Esophagus squamous epithelium (tissue), 4 donors: Measurements from ENCODE around the gene EDEM1.
"Not testable (repeated sequence)": the region's sequence is repeated elsewhere in the genome, so short reads cannot be mapped to it uniquely, and the experiment has no call there.

ENCODE experiments used
- CTCF ChIP-seq, 6 experiments: fragments of 450-650 bp in 4 of 6; fragments of 200-600 bp in 2 of 6; sonication (generic) in 2 of 6; IDR thresholded peaks; one replicate each; pipeline ENCODE4 v1.5.1; 2016 to 2019; ENCODE audit warnings: antibody characterized with exemption in 6 of 6, mild to moderate bottlenecking in 4 of 6, moderate library complexity in 4 of 6
- POLR2A ChIP-seq, 4 donors: fragments of 450-650 bp; IDR thresholded peaks; one replicate each; pipeline ENCODE4 v1.6.1; 2017; ENCODE audit warnings: antibody characterized with exemption in 4 of 4, mild to moderate bottlenecking in 4 of 4, moderate library complexity in 3 of 4

DNA sequence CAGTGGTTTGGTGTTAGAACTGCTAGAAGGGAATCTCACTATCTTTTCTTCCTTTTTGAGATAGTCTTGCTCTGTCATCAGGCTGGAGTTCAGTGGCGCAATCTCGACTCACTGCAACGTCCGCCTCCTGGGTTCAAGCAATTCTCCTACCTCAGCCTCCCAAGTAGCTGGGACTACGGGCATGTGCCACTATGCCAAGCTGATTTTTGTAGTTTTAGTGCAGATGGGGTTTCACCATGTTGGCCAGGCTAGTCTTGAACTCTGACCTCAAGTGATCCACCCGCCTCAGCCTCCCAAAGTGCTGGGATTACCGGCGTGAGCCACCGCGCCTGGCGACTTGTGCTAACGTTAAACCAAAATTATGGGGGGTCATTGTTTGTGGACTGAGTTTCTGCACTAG, 3.8 kb upstream of the EDEM1 start:
- TF ChIP-seq POLR2A, CTCF (IDR thresholded peaks at IDR 0.05): not testable (repeated sequence)
